ENCODE measurements around the gene KRT25.

DNA sequence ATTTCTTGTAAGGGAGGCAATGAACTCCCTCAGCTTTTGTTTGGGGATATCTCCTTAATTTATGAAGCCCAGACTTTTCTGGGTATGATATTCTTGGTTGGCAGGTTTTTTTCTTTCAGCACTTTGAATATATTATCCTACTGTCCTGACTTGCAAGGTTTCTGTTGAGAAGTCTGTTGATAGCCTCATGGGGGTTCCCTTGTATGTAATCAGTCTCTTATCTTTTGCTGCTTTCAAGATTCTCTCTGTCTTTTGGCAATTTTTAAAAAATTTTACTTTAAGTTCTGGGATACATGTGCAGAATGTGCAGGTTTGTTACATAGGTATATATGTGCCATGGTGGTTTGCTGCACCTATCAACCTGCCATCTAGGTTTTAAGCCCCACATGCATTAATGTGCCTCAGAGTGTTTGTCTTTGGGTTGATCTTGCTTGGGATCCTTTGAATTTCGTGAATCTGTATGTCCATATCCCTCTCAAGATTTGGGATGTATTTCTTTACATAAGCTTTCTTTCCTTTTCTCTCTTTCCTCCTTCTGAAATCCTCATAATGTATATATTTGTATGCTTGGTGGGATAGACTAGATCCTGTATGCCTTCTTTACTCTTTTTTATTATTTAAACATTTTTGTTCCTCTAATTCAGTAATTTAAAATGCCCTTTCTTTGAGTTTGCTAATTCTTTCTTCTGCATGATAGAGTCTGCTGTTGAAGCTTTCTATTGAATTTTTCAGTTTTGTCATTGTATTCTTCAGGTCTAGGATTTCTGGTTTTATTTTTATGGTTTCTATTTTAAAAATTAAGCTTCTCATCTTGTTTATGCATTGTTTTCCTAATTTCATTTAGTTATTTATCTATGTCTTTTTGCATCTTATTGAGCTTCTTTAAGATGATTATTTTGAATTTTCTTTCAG lies 5.2 kb upstream of the KRT25 start:
- TF ChIP-seq, protein P1, sequence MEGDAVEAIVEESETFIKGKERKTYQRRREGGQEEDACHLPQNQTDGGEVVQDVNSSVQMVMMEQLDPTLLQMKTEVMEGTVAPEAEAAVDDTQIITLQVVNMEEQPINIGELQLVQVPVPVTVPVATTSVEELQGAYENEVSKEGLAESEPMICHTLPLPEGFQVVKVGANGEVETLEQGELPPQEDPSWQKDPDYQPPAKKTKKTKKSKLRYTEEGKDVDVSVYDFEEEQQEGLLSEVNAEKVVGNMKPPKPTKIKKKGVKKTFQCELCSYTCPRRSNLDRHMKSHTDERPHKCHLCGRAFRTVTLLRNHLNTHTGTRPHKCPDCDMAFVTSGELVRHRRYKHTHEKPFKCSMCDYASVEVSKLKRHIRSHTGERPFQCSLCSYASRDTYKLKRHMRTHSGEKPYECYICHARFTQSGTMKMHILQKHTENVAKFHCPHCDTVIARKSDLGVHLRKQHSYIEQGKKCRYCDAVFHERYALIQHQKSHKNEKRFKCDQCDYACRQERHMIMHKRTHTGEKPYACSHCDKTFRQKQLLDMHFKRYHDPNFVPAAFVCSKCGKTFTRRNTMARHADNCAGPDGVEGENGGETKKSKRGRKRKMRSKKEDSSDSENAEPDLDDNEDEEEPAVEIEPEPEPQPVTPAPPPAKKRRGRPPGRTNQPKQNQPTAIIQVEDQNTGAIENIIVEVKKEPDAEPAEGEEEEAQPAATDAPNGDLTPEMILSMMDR (conservative IDR thresholded peaks at IDR 0.05 in 1 of 2, IDR thresholded peaks at IDR 0.05 in 1 of 2; ENCODE audit: extremely low read depth in 1 of 2, insufficient read depth in 1 of 2, low read depth in 1 of 2, low read length in 2 of 2), result no peak
- TF ChIP-seq EZH2 (IDR thresholded peaks at IDR 0.05; ENCODE audit: borderline replicate concordance, low read length), result no peak
